GM23338 (cell line): ENCODE data around the gene PIP5K1C. TPM values are rescaled to one million over a fixed set of nuclear protein-coding genes. Genes with fewer than 3 reads are reported as not detected.

ENCODE experiments used
- ATAC-seq: fragments of 200-7000 bp; cut with Tn5 transposase; 3 replicates; pipeline ENCODE4 v1.9.1; 2020
- DNase-seq: peaks from one replicate; pipeline ENCODE4 v3.0.0-alpha.2; 2015; ENCODE audit warnings: low spot score
- H2AFZ ChIP-seq: fragments of 200-600 bp; sonication (generic); 2 replicates; pipeline ENCODE4 v1.8.0; 2016; ENCODE audit warnings: antibody characterized with exemption, mild to moderate bottlenecking, moderate library complexity
- H3F3A ChIP-seq: fragments of 200-600 bp; sonication (generic); replicated peaks from 2 replicates; pipeline ENCODE4 v1.8.0; 2017; ENCODE audit warnings: antibody characterized with exemption, mixed run types, low read depth
- H3K27ac ChIP-seq: fragments of 200-600 bp; sonication (generic); 2 replicates; pipeline ENCODE4 v1.6.1; 2016; ENCODE audit warnings: low read depth
- H3K27me3 ChIP-seq: fragments of 200-600 bp; sonication (generic); 2 replicates; pipeline ENCODE4 v1.8.0; 2016; ENCODE audit warnings: mild to moderate bottlenecking, mixed run types, moderate library complexity; ENCODE audit not compliant: insufficient read depth
- H3K36me3 ChIP-seq: fragments of 200-600 bp; sonication (generic); 2 replicates; pipeline ENCODE4 v1.8.0; 2016; ENCODE audit warnings: mild to moderate bottlenecking; ENCODE audit not compliant: insufficient read depth
- H3K4me1 ChIP-seq: fragments of 200-600 bp; sonication (generic); 2 replicates; pipeline ENCODE4 v1.8.0; 2016; ENCODE audit warnings: mild to moderate bottlenecking, moderate library complexity; ENCODE audit not compliant: insufficient read depth
- H3K4me2 ChIP-seq: fragments of 200-600 bp; sonication (generic); 2 replicates; pipeline ENCODE4 v1.7.1; 2017; ENCODE audit warnings: mixed run types
- H3K4me3 ChIP-seq: fragments of 200-600 bp; sonication (generic); 2 replicates; pipeline ENCODE4 v1.6.1; 2016; ENCODE audit warnings: mixed run types
- H3K79me2 ChIP-seq: fragments of 200-600 bp; sonication (generic); replicated peaks from 2 replicates; pipeline ENCODE4 v1.8.0; 2017; ENCODE audit warnings: mild to moderate bottlenecking; ENCODE audit not compliant: insufficient read depth
- H3K9me2 ChIP-seq: fragments of 200-600 bp; sonication (generic); 2 replicates; pipeline ENCODE4 v1.8.0; 2017; ENCODE audit not compliant: insufficient read depth
- H4K20me1 ChIP-seq: fragments of 200-600 bp; sonication (generic); replicated peaks from 2 replicates; pipeline ENCODE4 v1.8.0; 2017; ENCODE audit warnings: mild to moderate bottlenecking; ENCODE audit not compliant: insufficient read depth
- H3K27ac Mint-ChIP-seq: 2 replicates; pipeline ENCODE4 v1.8.0; 2020; ENCODE audit warnings: inconsistent platforms, mild to moderate bottlenecking, moderate library complexity, mixed read lengths
- H3K27me3 Mint-ChIP-seq: 3 replicates; pipeline ENCODE4 v1.8.0; 2022; ENCODE audit warnings: low read depth, mild to moderate bottlenecking, moderate library complexity, mixed read lengths, inconsistent platforms; ENCODE audit not compliant: insufficient read depth, poor library complexity
- H3K36me3 Mint-ChIP-seq: 3 replicates; pipeline ENCODE4 v1.8.0; 2021; ENCODE audit warnings: low read depth, mild to moderate bottlenecking, inconsistent platforms, moderate library complexity, mixed read lengths
- H3K4me1 Mint-ChIP-seq: 3 replicates; pipeline ENCODE4 v1.8.0; 2020; ENCODE audit warnings: mild to moderate bottlenecking, inconsistent platforms, mixed read lengths
- H3K4me3 Mint-ChIP-seq: 3 replicates; pipeline ENCODE4 v1.8.0; 2021; ENCODE audit warnings: moderate library complexity, mild to moderate bottlenecking, inconsistent platforms, mixed read lengths
- H3K9me3 Mint-ChIP-seq: 3 replicates; pipeline ENCODE4 v1.8.0; 2020; ENCODE audit warnings: moderate library complexity, mild to moderate bottlenecking, inconsistent platforms, mixed read lengths
- CREB1 ChIP-seq: fragments of 250-450 bp; sonication (Bioruptor Pico); IDR thresholded peaks from 2 replicates; pipeline ENCODE4 v1.5.0; 2020; ENCODE audit warnings: low read depth, mild to moderate bottlenecking, moderate library complexity
- EZH2 ChIP-seq: fragments of 200-600 bp; sonication (generic); IDR thresholded peaks from one replicate; pipeline ENCODE4 v1.8.0; 2017; ENCODE audit warnings: antibody characterized with exemption, mild to moderate bottlenecking, low read depth; ENCODE audit not compliant: unreplicated experiment
- EZH2phosphoT487 ChIP-seq: fragments of 200-600 bp; sonication (generic); IDR thresholded peaks from one replicate; pipeline ENCODE4 v1.8.1; 2018; ENCODE audit warnings: antibody characterized with exemption; ENCODE audit not compliant: unreplicated experiment
- JUNB ChIP-seq: IDR thresholded peaks from one replicate; pipeline ENCODE4 v1.6.1; 2016; ENCODE audit warnings: antibody characterized with exemption; ENCODE audit not compliant: unreplicated experiment
- NANOG ChIP-seq: IDR thresholded peaks from 2 replicates; pipeline ENCODE4 v1.6.1; 2016; ENCODE audit warnings: antibody characterized with exemption, borderline replicate concordance
- POLR2AphosphoS5 ChIP-seq: IDR thresholded peaks from 2 replicates; pipeline ENCODE4 v1.6.1; 2016; ENCODE audit warnings: antibody characterized with exemption, low read depth
- STAT1 ChIP-seq: IDR thresholded peaks from one replicate; pipeline ENCODE4 v1.6.1; 2016; ENCODE audit warnings: antibody characterized with exemption; ENCODE audit not compliant: unreplicated experiment
- ZNF114 ChIP-seq: fragments of 250-450 bp; sonication (Bioruptor Pico); IDR thresholded peaks from 2 replicates; pipeline ENCODE4 v1.5.0; 2020; ENCODE audit warnings: mild to moderate bottlenecking, moderate library complexity
- ZNF331 ChIP-seq: fragments of 250-450 bp; sonication (Bioruptor Pico); IDR thresholded peaks from 2 replicates; pipeline ENCODE4 v1.5.0; 2020; ENCODE audit warnings: low read depth, mild to moderate bottlenecking, moderate library complexity
- polyA plus RNA-seq: library from polyadenylated mRNA; unstranded; fragments of >200 nt; fragmentation: Nextera tagmentation; extraction: Ambion mirVana; gene quantifications from 2 replicates; pipeline ENCODE4 v1.2.1, GENCODE V29; 2016
- total RNA-seq: library from RNA; depleted of rRNA; stranded (reverse); fragments of >200 nt; shearing (Covaris generic); gene quantifications from 2 replicates; pipeline ENCODE4 v1.2.3, GENCODE V29; 2014
- TF ChIP-seq, protein P1 (sequence below), 2 experiments: fragments of 200-600 bp in 1 of 2; sonication (generic) in 1 of 2; conservative IDR thresholded peaks; 2 replicates each; pipeline versions ENCODE4 v1.5.1 to v1.6.1; 2016 to 2017; ENCODE audit warnings: antibody characterized with exemption in 2 of 2, low read depth in 2 of 2, mild to moderate bottlenecking in 2 of 2, moderate library complexity in 1 of 2
- TF ChIP-seq, protein P2 (sequence below): fragments of 250-450 bp; sonication (Bioruptor Pico); IDR thresholded peaks from 2 replicates; pipeline ENCODE4 v1.5.0; 2020; ENCODE audit warnings: mild to moderate bottlenecking, moderate library complexity
- TF ChIP-seq, protein P3 (sequence below): IDR thresholded peaks from one replicate; pipeline ENCODE4 v1.6.1; 2018; ENCODE audit warnings: antibody characterized with exemption; ENCODE audit not compliant: unreplicated experiment
- TF ChIP-seq, protein P4 (sequence below): IDR thresholded peaks from 2 replicates; pipeline ENCODE4 v1.6.1; 2016; ENCODE audit warnings: antibody characterized with exemption

Gene PIP5K1C
- total and polyA plus RNA-seq, 2 experiments from 2014 or later: 11.8 to 46.7 TPM

DNA sequence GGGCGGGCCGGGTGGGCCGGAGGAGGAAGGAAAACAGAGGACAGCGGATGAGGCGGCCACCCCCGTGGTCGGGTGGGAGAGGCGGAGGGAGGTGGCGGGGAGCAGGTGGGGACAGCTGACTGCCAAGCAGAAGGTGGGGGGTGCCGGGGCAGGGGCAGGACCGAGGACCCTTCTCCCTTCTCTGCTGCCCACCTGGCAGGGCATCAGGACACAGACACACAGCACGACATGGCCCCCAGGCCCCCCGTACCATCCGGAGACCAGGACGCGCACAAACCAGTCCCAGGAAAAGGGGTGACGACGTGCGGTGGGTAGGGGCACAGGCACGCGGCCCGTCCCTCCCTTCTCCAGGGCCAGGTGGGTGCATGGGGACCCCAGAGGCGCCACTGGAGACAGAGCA is 62.6 kb downstream of the PIP5K1C start:
- Histone ChIP-seq H3K4me2 (no peak overlapping the region), H3K4me1 (no peaks in the 10 kb centered on the region), H4K20me1 (no peaks in the 10 kb centered on the region), H2AFZ (no peak overlapping the region), H3K9me2 (no peaks in the 10 kb centered on the region), H3K27me3 (no peaks in the 10 kb centered on the region), H3K79me2 (no peaks in the 10 kb centered on the region), H3F3A (no peaks in the 10 kb centered on the region), H3K4me3 (no peak overlapping the region), H3K36me3 (no peaks in the 10 kb centered on the region; the same call in 1 of the 2 replicates), H3K27ac (no peak overlapping the region)
- Mint-ChIP-seq H3K27me3 (peaks cover 5% of the 10 kb centered on the region), H3K4me3 (no peak overlapping the region), H3K4me1 (no peaks in the 10 kb centered on the region), H3K9me3 (no peaks in the 10 kb centered on the region), H3K36me3 (peaks cover 13% of the 10 kb centered on the region), H3K27ac (no peak overlapping the region)
- no peak for DNase-seq
- TF ChIP-seq, protein P1, sequence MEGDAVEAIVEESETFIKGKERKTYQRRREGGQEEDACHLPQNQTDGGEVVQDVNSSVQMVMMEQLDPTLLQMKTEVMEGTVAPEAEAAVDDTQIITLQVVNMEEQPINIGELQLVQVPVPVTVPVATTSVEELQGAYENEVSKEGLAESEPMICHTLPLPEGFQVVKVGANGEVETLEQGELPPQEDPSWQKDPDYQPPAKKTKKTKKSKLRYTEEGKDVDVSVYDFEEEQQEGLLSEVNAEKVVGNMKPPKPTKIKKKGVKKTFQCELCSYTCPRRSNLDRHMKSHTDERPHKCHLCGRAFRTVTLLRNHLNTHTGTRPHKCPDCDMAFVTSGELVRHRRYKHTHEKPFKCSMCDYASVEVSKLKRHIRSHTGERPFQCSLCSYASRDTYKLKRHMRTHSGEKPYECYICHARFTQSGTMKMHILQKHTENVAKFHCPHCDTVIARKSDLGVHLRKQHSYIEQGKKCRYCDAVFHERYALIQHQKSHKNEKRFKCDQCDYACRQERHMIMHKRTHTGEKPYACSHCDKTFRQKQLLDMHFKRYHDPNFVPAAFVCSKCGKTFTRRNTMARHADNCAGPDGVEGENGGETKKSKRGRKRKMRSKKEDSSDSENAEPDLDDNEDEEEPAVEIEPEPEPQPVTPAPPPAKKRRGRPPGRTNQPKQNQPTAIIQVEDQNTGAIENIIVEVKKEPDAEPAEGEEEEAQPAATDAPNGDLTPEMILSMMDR (conservative IDR thresholded peaks at IDR 0.05; ENCODE audit: low read depth in 2 of 2): no peak
- TF ChIP-seq, protein P2, sequence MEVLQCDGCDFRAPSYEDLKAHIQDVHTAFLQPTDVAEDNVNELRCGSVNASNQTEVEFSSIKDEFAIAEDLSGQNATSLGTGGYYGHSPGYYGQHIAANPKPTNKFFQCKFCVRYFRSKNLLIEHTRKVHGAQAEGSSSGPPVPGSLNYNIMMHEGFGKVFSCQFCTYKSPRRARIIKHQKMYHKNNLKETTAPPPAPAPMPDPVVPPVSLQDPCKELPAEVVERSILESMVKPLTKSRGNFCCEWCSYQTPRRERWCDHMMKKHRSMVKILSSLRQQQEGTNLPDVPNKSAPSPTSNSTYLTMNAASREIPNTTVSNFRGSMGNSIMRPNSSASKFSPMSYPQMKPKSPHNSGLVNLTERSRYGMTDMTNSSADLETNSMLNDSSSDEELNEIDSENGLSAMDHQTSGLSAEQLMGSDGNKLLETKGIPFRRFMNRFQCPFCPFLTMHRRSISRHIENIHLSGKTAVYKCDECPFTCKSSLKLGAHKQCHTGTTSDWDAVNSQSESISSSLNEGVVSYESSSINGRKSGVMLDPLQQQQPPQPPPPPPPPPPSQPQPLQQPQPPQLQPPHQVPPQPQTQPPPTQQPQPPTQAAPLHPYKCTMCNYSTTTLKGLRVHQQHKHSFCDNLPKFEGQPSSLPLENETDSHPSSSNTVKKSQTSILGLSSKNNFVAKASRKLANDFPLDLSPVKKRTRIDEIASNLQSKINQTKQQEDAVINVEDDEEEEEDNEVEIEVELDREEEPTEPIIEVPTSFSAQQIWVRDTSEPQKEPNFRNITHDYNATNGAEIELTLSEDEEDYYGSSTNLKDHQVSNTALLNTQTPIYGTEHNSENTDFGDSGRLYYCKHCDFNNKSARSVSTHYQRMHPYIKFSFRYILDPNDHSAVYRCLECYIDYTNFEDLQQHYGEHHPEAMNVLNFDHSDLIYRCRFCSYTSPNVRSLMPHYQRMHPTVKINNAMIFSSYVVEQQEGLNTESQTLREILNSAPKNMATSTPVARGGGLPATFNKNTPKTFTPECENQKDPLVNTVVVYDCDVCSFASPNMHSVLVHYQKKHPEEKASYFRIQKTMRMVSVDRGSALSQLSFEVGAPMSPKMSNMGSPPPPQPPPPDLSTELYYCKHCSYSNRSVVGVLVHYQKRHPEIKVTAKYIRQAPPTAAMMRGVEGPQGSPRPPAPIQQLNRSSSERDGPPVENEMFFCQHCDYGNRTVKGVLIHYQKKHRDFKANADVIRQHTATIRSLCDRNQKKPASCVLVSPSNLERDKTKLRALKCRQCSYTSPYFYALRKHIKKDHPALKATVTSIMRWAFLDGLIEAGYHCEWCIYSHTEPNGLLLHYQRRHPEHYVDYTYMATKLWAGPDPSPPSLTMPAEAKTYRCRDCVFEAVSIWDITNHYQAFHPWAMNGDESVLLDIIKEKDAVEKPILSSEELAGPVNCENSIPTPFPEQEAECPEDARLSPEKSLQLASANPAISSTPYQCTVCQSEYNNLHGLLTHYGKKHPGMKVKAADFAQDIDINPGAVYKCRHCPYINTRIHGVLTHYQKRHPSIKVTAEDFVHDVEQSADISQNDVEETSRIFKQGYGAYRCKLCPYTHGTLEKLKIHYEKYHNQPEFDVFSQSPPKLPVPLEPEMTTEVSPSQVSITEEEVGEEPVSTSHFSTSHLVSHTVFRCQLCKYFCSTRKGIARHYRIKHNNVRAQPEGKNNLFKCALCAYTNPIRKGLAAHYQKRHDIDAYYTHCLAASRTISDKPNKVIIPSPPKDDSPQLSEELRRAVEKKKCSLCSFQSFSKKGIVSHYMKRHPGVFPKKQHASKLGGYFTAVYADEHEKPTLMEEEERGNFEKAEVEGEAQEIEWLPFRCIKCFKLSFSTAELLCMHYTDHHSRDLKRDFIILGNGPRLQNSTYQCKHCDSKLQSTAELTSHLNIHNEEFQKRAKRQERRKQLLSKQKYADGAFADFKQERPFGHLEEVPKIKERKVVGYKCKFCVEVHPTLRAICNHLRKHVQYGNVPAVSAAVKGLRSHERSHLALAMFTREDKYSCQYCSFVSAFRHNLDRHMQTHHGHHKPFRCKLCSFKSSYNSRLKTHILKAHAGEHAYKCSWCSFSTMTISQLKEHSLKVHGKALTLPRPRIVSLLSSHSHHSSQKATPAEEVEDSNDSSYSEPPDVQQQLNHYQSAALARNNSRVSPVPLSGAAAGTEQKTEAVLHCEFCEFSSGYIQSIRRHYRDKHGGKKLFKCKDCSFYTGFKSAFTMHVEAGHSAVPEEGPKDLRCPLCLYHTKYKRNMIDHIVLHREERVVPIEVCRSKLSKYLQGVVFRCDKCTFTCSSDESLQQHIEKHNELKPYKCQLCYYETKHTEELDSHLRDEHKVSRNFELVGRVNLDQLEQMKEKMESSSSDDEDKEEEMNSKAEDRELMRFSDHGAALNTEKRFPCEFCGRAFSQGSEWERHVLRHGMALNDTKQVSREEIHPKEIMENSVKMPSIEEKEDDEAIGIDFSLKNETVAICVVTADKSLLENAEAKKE (CRISPR knock-in tag): no peak
- no peak for TF ChIP-seq POLR2AphosphoS5
- no peak for TF ChIP-seq ZNF331
- TF ChIP-seq STAT1: no peak
- TF ChIP-seq ZNF114 (CRISPR knock-in tag): no peak
- TF ChIP-seq, protein P3, sequence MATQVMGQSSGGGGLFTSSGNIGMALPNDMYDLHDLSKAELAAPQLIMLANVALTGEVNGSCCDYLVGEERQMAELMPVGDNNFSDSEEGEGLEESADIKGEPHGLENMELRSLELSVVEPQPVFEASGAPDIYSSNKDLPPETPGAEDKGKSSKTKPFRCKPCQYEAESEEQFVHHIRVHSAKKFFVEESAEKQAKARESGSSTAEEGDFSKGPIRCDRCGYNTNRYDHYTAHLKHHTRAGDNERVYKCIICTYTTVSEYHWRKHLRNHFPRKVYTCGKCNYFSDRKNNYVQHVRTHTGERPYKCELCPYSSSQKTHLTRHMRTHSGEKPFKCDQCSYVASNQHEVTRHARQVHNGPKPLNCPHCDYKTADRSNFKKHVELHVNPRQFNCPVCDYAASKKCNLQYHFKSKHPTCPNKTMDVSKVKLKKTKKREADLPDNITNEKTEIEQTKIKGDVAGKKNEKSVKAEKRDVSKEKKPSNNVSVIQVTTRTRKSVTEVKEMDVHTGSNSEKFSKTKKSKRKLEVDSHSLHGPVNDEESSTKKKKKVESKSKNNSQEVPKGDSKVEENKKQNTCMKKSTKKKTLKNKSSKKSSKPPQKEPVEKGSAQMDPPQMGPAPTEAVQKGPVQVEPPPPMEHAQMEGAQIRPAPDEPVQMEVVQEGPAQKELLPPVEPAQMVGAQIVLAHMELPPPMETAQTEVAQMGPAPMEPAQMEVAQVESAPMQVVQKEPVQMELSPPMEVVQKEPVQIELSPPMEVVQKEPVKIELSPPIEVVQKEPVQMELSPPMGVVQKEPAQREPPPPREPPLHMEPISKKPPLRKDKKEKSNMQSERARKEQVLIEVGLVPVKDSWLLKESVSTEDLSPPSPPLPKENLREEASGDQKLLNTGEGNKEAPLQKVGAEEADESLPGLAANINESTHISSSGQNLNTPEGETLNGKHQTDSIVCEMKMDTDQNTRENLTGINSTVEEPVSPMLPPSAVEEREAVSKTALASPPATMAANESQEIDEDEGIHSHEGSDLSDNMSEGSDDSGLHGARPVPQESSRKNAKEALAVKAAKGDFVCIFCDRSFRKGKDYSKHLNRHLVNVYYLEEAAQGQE: no peak
- TF ChIP-seq NANOG: no peak
- no peak for TF ChIP-seq EZH2phosphoT487
- TF ChIP-seq, protein P4, sequence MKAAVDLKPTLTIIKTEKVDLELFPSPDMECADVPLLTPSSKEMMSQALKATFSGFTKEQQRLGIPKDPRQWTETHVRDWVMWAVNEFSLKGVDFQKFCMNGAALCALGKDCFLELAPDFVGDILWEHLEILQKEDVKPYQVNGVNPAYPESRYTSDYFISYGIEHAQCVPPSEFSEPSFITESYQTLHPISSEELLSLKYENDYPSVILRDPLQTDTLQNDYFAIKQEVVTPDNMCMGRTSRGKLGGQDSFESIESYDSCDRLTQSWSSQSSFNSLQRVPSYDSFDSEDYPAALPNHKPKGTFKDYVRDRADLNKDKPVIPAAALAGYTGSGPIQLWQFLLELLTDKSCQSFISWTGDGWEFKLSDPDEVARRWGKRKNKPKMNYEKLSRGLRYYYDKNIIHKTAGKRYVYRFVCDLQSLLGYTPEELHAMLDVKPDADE: no peak
- TF ChIP-seq CREB1 (CRISPR knock-in tag): no peak
- TF ChIP-seq JUNB: no peak
- no peak for TF ChIP-seq EZH2
- no peak for ATAC-seq
